Measurements from ENCODE around the gene DTX3. TPM values are rescaled to one million over a fixed set of nuclear protein-coding genes. Genes with fewer than 3 reads are reported as not detected.

The DTX3 gene
- total and polyA plus RNA-seq, 2 of the 13 experiments (the other 11 are each of a cell fraction or from before 2014, with no cell fraction given), result 9.0 to 27.2 TPM

DNA sequence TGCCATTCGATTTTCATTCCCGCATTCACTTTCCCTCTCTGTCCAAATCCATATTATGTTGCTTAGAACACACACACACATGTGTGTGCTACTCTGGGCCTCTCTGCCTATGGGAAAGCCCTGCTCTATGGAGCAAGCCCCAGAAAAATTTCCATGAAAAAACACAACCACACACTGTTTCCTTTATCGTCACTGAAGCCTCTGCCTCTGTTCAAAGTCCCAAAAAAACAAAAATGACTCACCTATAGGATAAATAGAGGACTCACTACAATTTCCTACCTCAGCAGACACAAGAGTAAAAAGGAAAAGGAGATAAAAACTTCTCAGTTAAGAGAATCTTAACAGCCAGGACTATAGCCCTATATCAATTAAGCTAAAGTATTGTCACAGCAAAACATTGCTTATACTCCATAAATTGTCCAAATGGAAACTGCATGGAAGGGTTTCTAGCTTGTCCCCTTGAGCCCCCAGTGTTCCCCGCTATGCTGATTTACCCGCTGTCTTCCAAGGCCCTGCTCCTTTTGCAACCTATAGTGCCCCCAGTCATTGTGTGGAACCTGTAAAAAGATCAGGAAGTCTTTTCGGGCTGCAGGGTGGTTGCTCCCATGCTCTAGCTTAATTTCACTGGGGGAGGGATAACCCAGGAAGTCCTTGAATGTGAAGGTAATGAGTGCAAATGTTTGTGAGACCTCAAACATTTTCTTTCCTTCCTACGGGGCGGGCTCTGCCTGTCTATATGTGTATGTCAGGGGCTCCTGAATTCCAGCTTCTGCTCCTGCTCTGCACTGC is 24.8 kb upstream of the DTX3 start (continued):
- no peak for TF ChIP-seq FIP1L1 (IDR thresholded peaks at IDR 0.05; ENCODE audit: borderline replicate concordance, insufficient read depth, low read depth, low read length)
- TF ChIP-seq, protein P1, sequence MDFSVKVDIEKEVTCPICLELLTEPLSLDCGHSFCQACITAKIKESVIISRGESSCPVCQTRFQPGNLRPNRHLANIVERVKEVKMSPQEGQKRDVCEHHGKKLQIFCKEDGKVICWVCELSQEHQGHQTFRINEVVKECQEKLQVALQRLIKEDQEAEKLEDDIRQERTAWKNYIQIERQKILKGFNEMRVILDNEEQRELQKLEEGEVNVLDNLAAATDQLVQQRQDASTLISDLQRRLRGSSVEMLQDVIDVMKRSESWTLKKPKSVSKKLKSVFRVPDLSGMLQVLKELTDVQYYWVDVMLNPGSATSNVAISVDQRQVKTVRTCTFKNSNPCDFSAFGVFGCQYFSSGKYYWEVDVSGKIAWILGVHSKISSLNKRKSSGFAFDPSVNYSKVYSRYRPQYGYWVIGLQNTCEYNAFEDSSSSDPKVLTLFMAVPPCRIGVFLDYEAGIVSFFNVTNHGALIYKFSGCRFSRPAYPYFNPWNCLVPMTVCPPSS (IDR thresholded peaks at IDR 0.05), result no peak
- peak; percentile 56 for TF ChIP-seq MED1 (CRISPR knock-in tag; IDR thresholded peaks at IDR 0.05)
- TF ChIP-seq ZNF337 (CRISPR knock-in tag; IDR thresholded peaks at IDR 0.05; ENCODE audit: borderline replicate concordance, low read depth), result no peak
- no peak for TF ChIP-seq NR1H2 (CRISPR knock-in tag; IDR thresholded peaks at IDR 0.05; ENCODE audit: borderline replicate concordance, low read depth)
- TF ChIP-seq ZBTB21 (CRISPR knock-in tag; IDR thresholded peaks at IDR 0.05), result no peak; the same call in 1 of the 2 replicates
- peak; percentile 70 for TF ChIP-seq FOXA3 (CRISPR knock-in tag; IDR thresholded peaks at IDR 0.05)
- TF ChIP-seq ZNF34 (CRISPR knock-in tag; IDR thresholded peaks at IDR 0.05; ENCODE audit: borderline replicate concordance), result no peak
- TF ChIP-seq FOSL1 (CRISPR knock-in tag; IDR thresholded peaks at IDR 0.05; ENCODE audit: borderline replicate concordance), result peak; percentile 93
- TF ChIP-seq KAT8 (CRISPR knock-in tag; IDR thresholded peaks at IDR 0.05), result peak; percentile 31; the same call in 1 of the 2 replicates
- TF ChIP-seq PAX8 (CRISPR knock-in tag; IDR thresholded peaks at IDR 0.05; ENCODE audit: borderline replicate concordance), result no peak
- TF ChIP-seq ZNF317 (CRISPR knock-in tag; IDR thresholded peaks at IDR 0.05), result no peak
- no peak for TF ChIP-seq ZNF629 (CRISPR knock-in tag; conservative IDR thresholded peaks at IDR 0.05)
- TF ChIP-seq, protein P2, sequence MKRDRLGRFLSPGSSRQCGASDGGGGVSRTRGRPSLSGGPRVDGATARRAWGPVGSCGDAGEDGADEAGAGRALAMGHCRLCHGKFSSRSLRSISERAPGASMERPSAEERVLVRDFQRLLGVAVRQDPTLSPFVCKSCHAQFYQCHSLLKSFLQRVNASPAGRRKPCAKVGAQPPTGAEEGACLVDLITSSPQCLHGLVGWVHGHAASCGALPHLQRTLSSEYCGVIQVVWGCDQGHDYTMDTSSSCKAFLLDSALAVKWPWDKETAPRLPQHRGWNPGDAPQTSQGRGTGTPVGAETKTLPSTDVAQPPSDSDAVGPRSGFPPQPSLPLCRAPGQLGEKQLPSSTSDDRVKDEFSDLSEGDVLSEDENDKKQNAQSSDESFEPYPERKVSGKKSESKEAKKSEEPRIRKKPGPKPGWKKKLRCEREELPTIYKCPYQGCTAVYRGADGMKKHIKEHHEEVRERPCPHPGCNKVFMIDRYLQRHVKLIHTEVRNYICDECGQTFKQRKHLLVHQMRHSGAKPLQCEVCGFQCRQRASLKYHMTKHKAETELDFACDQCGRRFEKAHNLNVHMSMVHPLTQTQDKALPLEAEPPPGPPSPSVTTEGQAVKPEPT (CRISPR knock-in tag; IDR thresholded peaks at IDR 0.05; ENCODE audit: low read depth), result no peak; the same call in 1 of the 2 replicates
- no peak for TF ChIP-seq TEAD2 (CRISPR knock-in tag; IDR thresholded peaks at IDR 0.05)
- TF ChIP-seq IRF2 (CRISPR knock-in tag; IDR thresholded peaks at IDR 0.05), result peak; percentile 46; the same call in 1 of the 2 replicates
- no peak for TF ChIP-seq XBP1 (CRISPR knock-in tag; IDR thresholded peaks at IDR 0.05)
- TF ChIP-seq, protein P3, sequence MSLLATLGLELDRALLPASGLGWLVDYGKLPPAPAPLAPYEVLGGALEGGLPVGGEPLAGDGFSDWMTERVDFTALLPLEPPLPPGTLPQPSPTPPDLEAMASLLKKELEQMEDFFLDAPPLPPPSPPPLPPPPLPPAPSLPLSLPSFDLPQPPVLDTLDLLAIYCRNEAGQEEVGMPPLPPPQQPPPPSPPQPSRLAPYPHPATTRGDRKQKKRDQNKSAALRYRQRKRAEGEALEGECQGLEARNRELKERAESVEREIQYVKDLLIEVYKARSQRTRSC (CRISPR knock-in tag; IDR thresholded peaks at IDR 0.05; ENCODE audit: low read depth), result no peak
- no peak for TF ChIP-seq FOXC1 (CRISPR knock-in tag; IDR thresholded peaks at IDR 0.05; ENCODE audit: borderline replicate concordance)
- TF ChIP-seq SIX1 (CRISPR knock-in tag; IDR thresholded peaks at IDR 0.05; ENCODE audit: borderline replicate concordance), result no peak
- TF ChIP-seq ZNF17 (CRISPR knock-in tag; IDR thresholded peaks at IDR 0.05), result no peak
- no peak for TF ChIP-seq RARA (CRISPR knock-in tag; IDR thresholded peaks at IDR 0.05)
- TF ChIP-seq, protein P4, sequence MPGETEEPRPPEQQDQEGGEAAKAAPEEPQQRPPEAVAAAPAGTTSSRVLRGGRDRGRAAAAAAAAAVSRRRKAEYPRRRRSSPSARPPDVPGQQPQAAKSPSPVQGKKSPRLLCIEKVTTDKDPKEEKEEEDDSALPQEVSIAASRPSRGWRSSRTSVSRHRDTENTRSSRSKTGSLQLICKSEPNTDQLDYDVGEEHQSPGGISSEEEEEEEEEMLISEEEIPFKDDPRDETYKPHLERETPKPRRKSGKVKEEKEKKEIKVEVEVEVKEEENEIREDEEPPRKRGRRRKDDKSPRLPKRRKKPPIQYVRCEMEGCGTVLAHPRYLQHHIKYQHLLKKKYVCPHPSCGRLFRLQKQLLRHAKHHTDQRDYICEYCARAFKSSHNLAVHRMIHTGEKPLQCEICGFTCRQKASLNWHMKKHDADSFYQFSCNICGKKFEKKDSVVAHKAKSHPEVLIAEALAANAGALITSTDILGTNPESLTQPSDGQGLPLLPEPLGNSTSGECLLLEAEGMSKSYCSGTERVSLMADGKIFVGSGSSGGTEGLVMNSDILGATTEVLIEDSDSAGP (CRISPR knock-in tag; IDR thresholded peaks at IDR 0.05; ENCODE audit: borderline replicate concordance), result no peak
- TF ChIP-seq, protein P5, sequence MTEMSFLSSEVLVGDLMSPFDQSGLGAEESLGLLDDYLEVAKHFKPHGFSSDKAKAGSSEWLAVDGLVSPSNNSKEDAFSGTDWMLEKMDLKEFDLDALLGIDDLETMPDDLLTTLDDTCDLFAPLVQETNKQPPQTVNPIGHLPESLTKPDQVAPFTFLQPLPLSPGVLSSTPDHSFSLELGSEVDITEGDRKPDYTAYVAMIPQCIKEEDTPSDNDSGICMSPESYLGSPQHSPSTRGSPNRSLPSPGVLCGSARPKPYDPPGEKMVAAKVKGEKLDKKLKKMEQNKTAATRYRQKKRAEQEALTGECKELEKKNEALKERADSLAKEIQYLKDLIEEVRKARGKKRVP (CRISPR knock-in tag; IDR thresholded peaks at IDR 0.05), result no peak; a peak in 1 of 4 replicates

All from HepG2 (cell line).